Astrocyte (in vitro differentiated cells and primary cell): ENCODE data around the gene SUPT20HL2. TPM values are rescaled to one million over a fixed set of nuclear protein-coding genes. Genes with fewer than 3 reads are reported as not detected.

Experiments
- DNase-seq: peaks from one replicate; pipeline ENCODE4 v3.0.0-alpha.2; 2010; ENCODE audit warnings: low read depth
- FAIRE-seq: peaks from 2 replicates; lab custom pipeline; 2011; peaks lifted over from hg19 to GRCh38; lab: Jason Lieb, UNC
- H2AFZ ChIP-seq: 2 replicates; pipeline ENCODE4 v1.6.0; 2012; ENCODE audit warnings: low read depth, low read length, inconsistent platforms
- H3K27ac ChIP-seq: 2 replicates; pipeline ENCODE4 v1.5.1; 2011; ENCODE audit warnings: low read depth, low read length, inconsistent platforms
- H3K27me3 ChIP-seq: 2 replicates; pipeline ENCODE4 v1.6.0; 2011; ENCODE audit warnings: low read length, inconsistent platforms; ENCODE audit not compliant: insufficient read depth
- H3K36me3 ChIP-seq: 2 replicates; pipeline ENCODE4 v1.5.1; 2011; ENCODE audit warnings: low read length, inconsistent platforms; ENCODE audit not compliant: insufficient read depth
- H3K4me1 ChIP-seq: 2 replicates; pipeline ENCODE4 v1.5.1; 2011; ENCODE audit warnings: low read length, inconsistent platforms; ENCODE audit not compliant: insufficient read depth
- H3K4me2 ChIP-seq: 2 replicates; pipeline ENCODE4 v1.6.0; 2012; ENCODE audit warnings: low read length, inconsistent platforms
- H3K4me3 ChIP-seq: 2 replicates; pipeline ENCODE4 v1.5.1; 2011; ENCODE audit warnings: low read depth, mild to moderate bottlenecking, low read length, inconsistent platforms; ENCODE audit not compliant: insufficient read depth
- H3K79me2 ChIP-seq: 2 replicates; pipeline ENCODE4 v1.6.0; 2012; ENCODE audit warnings: mild to moderate bottlenecking, low read length, inconsistent platforms; ENCODE audit not compliant: insufficient read depth
- H3K9ac ChIP-seq: 2 replicates; pipeline ENCODE4 v1.6.0; 2012; ENCODE audit warnings: mild to moderate bottlenecking, low read length, inconsistent platforms
- H3K9me3 ChIP-seq: 2 replicates; pipeline ENCODE4 v1.5.1; 2012; ENCODE audit warnings: low read depth, mild to moderate bottlenecking, low read length, inconsistent platforms; ENCODE audit not compliant: insufficient read depth
- H4K20me1 ChIP-seq: 2 replicates; pipeline ENCODE4 v1.6.0; 2012; ENCODE audit warnings: low read length, inconsistent platforms; ENCODE audit not compliant: insufficient read depth
- H3K27ac Mint-ChIP-seq: one replicate; pipeline ENCODE4 v1.8.0; 2021; ENCODE audit warnings: mild to moderate bottlenecking, mixed read lengths; ENCODE audit not compliant: unreplicated experiment
- H3K27me3 Mint-ChIP-seq: one replicate; pipeline ENCODE4 v1.8.0; 2021; ENCODE audit warnings: low read depth, mixed read lengths; ENCODE audit not compliant: unreplicated experiment
- H3K36me3 Mint-ChIP-seq: one replicate; pipeline ENCODE4 v1.8.0; 2021; ENCODE audit warnings: low read depth, mixed read lengths; ENCODE audit not compliant: unreplicated experiment
- H3K4me1 Mint-ChIP-seq: one replicate; pipeline ENCODE4 v1.8.0; 2021; ENCODE audit warnings: low read depth, mixed read lengths; ENCODE audit not compliant: unreplicated experiment
- H3K4me3 Mint-ChIP-seq: one replicate; pipeline ENCODE4 v1.8.0; 2021; ENCODE audit warnings: mild to moderate bottlenecking, moderate library complexity, mixed read lengths; ENCODE audit not compliant: unreplicated experiment
- H3K9me3 Mint-ChIP-seq: one replicate; pipeline ENCODE4 v1.8.0; 2021; ENCODE audit warnings: mild to moderate bottlenecking, mixed read lengths; ENCODE audit not compliant: unreplicated experiment
- EZH2 ChIP-seq: IDR thresholded peaks from 2 replicates; pipeline ENCODE4 v1.6.1; 2012; ENCODE audit warnings: mild to moderate bottlenecking, low read length, inconsistent platforms; ENCODE audit not compliant: insufficient read depth
- total RNA-seq: library from RNA; stranded (reverse); gene quantifications from 2 replicates; pipeline ENCODE4 v1.2.1, GENCODE V29; 2021
- TF ChIP-seq, protein P1 (sequence below): IDR thresholded peaks from 2 replicates; pipeline ENCODE4 v1.5.1; 2011; ENCODE audit warnings: low read depth, mild to moderate bottlenecking, inconsistent platforms, low read length, moderate library complexity; ENCODE audit not compliant: insufficient read depth

SUPT20HL2 gene
- total RNA-seq, 1 donor from 2014 or later: not detected

DNA sequence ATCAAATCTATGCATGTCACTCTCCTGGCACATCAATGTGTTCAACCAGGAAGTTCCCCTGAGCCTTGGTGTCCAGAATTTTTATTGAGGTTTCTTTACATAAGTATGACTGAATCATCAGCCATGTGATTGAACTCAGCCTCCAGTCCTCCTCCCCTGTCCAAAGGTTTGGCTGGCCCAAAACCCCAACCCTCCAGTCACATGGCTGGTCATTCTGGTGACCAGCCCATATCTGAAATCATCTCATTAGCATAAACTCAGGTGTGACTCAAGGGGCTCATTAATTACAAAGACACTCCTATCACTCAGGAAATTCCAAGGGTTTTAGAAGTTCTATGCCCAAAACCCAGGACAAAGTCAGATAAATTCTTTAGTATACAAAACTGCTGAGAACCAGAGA is 20.6 kb upstream of the SUPT20HL2 start:
- TF ChIP-seq EZH2: no peak
- TF ChIP-seq, protein P1, sequence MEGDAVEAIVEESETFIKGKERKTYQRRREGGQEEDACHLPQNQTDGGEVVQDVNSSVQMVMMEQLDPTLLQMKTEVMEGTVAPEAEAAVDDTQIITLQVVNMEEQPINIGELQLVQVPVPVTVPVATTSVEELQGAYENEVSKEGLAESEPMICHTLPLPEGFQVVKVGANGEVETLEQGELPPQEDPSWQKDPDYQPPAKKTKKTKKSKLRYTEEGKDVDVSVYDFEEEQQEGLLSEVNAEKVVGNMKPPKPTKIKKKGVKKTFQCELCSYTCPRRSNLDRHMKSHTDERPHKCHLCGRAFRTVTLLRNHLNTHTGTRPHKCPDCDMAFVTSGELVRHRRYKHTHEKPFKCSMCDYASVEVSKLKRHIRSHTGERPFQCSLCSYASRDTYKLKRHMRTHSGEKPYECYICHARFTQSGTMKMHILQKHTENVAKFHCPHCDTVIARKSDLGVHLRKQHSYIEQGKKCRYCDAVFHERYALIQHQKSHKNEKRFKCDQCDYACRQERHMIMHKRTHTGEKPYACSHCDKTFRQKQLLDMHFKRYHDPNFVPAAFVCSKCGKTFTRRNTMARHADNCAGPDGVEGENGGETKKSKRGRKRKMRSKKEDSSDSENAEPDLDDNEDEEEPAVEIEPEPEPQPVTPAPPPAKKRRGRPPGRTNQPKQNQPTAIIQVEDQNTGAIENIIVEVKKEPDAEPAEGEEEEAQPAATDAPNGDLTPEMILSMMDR: no peak
- H3K36me3 Mint-ChIP-seq: no peaks in the 10 kb centered on the region
- H3K27ac ChIP-seq: peak overlapping the region; percentile 49

DNA sequence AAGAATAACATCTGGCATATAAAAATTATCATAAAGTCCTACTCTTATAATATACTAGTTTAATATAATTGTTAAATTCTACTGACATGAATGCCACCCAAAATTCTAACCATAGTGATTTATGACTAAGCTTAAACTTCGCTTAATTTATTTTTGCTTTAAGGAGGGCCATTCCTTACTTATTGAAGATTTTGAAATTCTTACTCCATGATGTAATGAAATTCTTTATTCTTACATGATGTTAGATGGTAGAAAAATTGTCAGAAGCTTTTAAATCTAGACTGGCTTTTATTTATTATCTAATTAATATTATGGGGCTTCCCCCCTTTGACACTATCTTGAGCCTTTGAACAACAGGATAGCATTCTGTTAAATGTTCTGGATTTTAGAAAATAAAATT is 19.5 kb upstream of the SUPT20HL2 start:
- Mint-ChIP-seq H3K27me3 (no peaks in the 10 kb centered on the region), H3K4me3 (no peak overlapping the region), H3K9me3 (no peaks in the 10 kb centered on the region), H3K27ac (no peak overlapping the region), H3K36me3 (no peaks in the 10 kb centered on the region), H3K4me1 (no peaks in the 10 kb centered on the region)
- Histone ChIP-seq H3K27ac (peak overlapping the region; percentile 49), H3K9ac (no peak overlapping the region), H3K4me1 (no peaks in the 10 kb centered on the region), H3K9me3 (no peaks in the 10 kb centered on the region), H4K20me1 (no peaks in the 10 kb centered on the region), H3K4me2 (no peak overlapping the region), H2AFZ (no peak overlapping the region), H3K79me2 (no peaks in the 10 kb centered on the region), H3K36me3 (no peaks in the 10 kb centered on the region), H3K27me3 (no peaks in the 10 kb centered on the region), H3K4me3 (no peak overlapping the region)
- TF ChIP-seq EZH2: no peak
- TF ChIP-seq, protein P1: no peak
- FAIRE-seq (no peak), DNase-seq (peak; percentile 27)

More for the DNA sequence above, 20.6 kb upstream of the SUPT20HL2 start:
- Histone ChIP-seq H4K20me1 (no peaks in the 10 kb centered on the region), H3K27me3 (no peaks in the 10 kb centered on the region), H3K4me1 (no peaks in the 10 kb centered on the region), H3K4me3 (no peak overlapping the region), H3K9me3 (no peaks in the 10 kb centered on the region), H3K9ac (no peak overlapping the region), H3K36me3 (no peaks in the 10 kb centered on the region), H3K4me2 (no peak overlapping the region), H2AFZ (no peak overlapping the region), H3K79me2 (no peaks in the 10 kb centered on the region)
- no peak for FAIRE-seq
- Mint-ChIP-seq H3K27ac (no peak overlapping the region), H3K27me3 (no peaks in the 10 kb centered on the region), H3K9me3 (no peaks in the 10 kb centered on the region), H3K4me3 (no peak overlapping the region), H3K4me1 (no peaks in the 10 kb centered on the region)
- peak; percentile 63 for DNase-seq

DNA sequence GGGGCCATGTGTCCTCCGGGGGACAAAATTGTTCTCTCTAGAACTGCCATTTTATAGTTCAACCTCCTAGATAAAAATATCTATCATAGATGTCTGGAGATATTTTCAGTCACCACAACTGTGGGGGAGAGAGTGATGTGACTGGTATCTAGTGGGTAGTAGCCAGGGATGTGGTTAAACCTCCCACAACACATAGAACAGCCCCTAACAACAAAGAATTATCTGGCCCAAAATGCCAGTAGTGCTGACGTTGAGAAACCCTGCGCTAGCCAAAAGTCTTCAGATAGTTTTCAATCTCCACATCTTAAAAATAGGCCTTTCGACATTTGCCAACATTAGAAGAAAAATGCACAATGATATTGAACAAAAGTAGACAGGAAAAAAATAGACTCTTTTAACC is 19.0 kb upstream of the SUPT20HL2 start:
- peak; percentile 67 for FAIRE-seq
- Histone ChIP-seq H3K4me2 (no peak overlapping the region), H3K4me1 (no peaks in the 10 kb centered on the region), H4K20me1 (no peaks in the 10 kb centered on the region), H3K27me3 (no peaks in the 10 kb centered on the region), H3K36me3 (no peaks in the 10 kb centered on the region), H3K4me3 (no peak overlapping the region), H3K27ac (peak overlapping the region; percentile 26), H2AFZ (no peak overlapping the region), H3K9ac (no peak overlapping the region), H3K9me3 (no peaks in the 10 kb centered on the region), H3K79me2 (no peaks in the 10 kb centered on the region)
- TF ChIP-seq, protein P1: no peak
- TF ChIP-seq EZH2: no peak
- Mint-ChIP-seq H3K36me3 (no peaks in the 10 kb centered on the region), H3K27ac (no peak overlapping the region), H3K4me3 (no peak overlapping the region), H3K9me3 (no peaks in the 10 kb centered on the region), H3K4me1 (no peaks in the 10 kb centered on the region), H3K27me3 (no peaks in the 10 kb centered on the region)
- peak; percentile 65 for DNase-seq
